Upper lobe of left lung (tissue), 6 donors: ENCODE results near the gene OR52E6. TPM values are rescaled to one million over a fixed set of nuclear protein-coding genes. Genes with fewer than 3 reads are reported as not detected.

Source experiments
- ATAC-seq, 2 donors: fragments of 200-7000 bp; cut with Tn5 transposase; one replicate each; pipeline ENCODE4 v1.9.1; 2022; ENCODE audit warnings: mild to moderate bottlenecking in 2 of 2, moderate library complexity in 2 of 2; ENCODE audit not compliant: low FRiP score in 2 of 2
- DNase-seq, 2 donors: peaks; one replicate each; pipeline ENCODE4 v3.0.0-alpha.2; 2019 to 2020
- H3K27ac ChIP-seq, 4 donors: fragments of 200-600 bp; sonication (generic); one replicate each; pipeline ENCODE4 v1.5.1; 2016 to 2019
- H3K27me3 ChIP-seq, 4 donors: fragments of 200-600 bp; sonication (generic); one replicate each; pipeline ENCODE4 v1.5.1; 2017 to 2019
- H3K36me3 ChIP-seq, 4 donors: fragments of 200-600 bp; sonication (generic); one replicate each; pipeline ENCODE4 v1.5.1; 2016 to 2019
- H3K4me1 ChIP-seq, 4 donors: fragments of 200-600 bp; sonication (generic); one replicate each; pipeline ENCODE4 v1.5.1; 2018 to 2019
- H3K4me3 ChIP-seq, 4 donors: fragments of 200-600 bp; sonication (generic); one replicate each; pipeline ENCODE4 v1.5.1; 2017 to 2019; ENCODE audit warnings: mild to moderate bottlenecking in 2 of 4, moderate library complexity in 1 of 4
- H3K9me3 ChIP-seq, 4 donors: fragments of 200-600 bp; sonication (generic); one replicate each; pipeline ENCODE4 v1.5.1; 2018 to 2019
- CTCF ChIP-seq, 6 experiments: fragments of 450-650 bp in 4 of 6; fragments of 200-600 bp in 2 of 6; sonication (generic) in 2 of 6; IDR thresholded peaks; one replicate each; pipeline ENCODE4 v1.5.1; 2016 to 2019; ENCODE audit warnings: antibody characterized with exemption in 6 of 6
- EP300 ChIP-seq, 4 donors: sonication (generic); formaldehyde crosslinking; IDR thresholded peaks; one replicate each; pipeline ENCODE4 v1.5.1; 2017; ENCODE audit warnings: antibody characterized with exemption in 4 of 4, control low read depth in 2 of 4
- POLR2A ChIP-seq, 4 donors: fragments of 450-650 bp; IDR thresholded peaks; one replicate each; pipeline ENCODE4 v1.5.1; 2016 to 2017; ENCODE audit warnings: antibody characterized with exemption in 4 of 4, mild to moderate bottlenecking in 2 of 4
- POLR2AphosphoS5 ChIP-seq, 2 donors: sonication (generic); formaldehyde crosslinking; IDR thresholded peaks; one replicate each; pipeline ENCODE4 v1.5.1; 2017; ENCODE audit warnings: antibody characterized with exemption in 2 of 2
- WGBS, 2 donors: methylation state at CpG; one replicate each; pipeline ENCODE4 v1.1.5; 2017 to 2018; 5-methylcytosine and 5-hydroxymethylcytosine counted together
- total RNA-seq, 6 donors: library from RNA; depleted of rRNA in 4 of 6; stranded (reverse); fragments of >200 nt in 4 of 6; gene quantifications; one replicate each; pipeline versions ENCODE4 v1.1.0 to v1.2.1, GENCODE V29; 2016 to 2021
- donor health status: DM: no; HTN: no; CAD: no; lungs with moderate emphysema.
- donor health status: DM: no; HTN: yes; CAD: no; lungs with severe emphysema.

Gene OR52E6
- total RNA-seq, 6 donors from 2014 or later = not detected

DNA sequence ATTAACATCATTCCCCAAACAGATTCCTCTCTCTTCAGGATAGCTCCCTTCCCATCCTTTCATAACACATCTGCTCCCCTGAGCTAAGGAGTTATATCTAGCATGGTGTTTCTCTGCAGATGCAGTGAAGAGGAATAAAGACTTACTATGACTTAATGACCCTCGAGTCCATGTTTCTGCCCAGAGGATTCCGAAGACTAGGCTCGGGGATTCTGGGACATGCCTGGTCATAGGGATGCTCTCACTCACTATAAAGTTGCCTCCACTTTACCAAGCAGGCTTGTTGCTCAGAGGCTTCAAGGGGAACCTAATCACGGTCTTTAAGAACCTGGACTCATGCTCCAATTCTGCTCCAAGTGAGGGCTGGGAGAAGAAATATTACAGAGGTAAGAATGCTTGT lies 38.6 kb upstream of the OR52E6 start, which contains the start of gene OR52E4:
TSS of gene OR52E4 (plus strand) at position 301 of the 400 bp plus-strand sequence. CDS start 3,664 bp downstream, outside the sequence.
- no peaks in the 10 kb centered on the region for H3K9me3 ChIP-seq
- no peaks in the 10 kb centered on the region for H3K27me3 ChIP-seq
- no peak within 1 kb of the TSS for H3K4me3 ChIP-seq
- TF ChIP-seq CTCF (IDR thresholded peaks at IDR 0.05) (no peak), EP300 (IDR thresholded peaks at IDR 0.05) (no peak), POLR2A (IDR thresholded peaks at IDR 0.05) (no peak), POLR2AphosphoS5 (IDR thresholded peaks at IDR 0.05) (no peak)
- 79% methylated on average over 4 of the region's 4 CpGs for WGBS, 2 donors
- no peak within 1 kb of the TSS for H3K27ac ChIP-seq
- H3K4me1 ChIP-seq = no peaks in the 10 kb centered on the region
- ATAC-seq (no peak), DNase-seq (no peak)
- no peaks in the 10 kb centered on the region for H3K36me3 ChIP-seq

GRCh38 chr11:5878564-5878963 lies 36.9 kb upstream of the OR52E6 start:
- ATAC-seq = no peak
- TF ChIP-seq CTCF (IDR thresholded peaks at IDR 0.05) = no peak
- TF ChIP-seq EP300 (IDR thresholded peaks at IDR 0.05) = no peak
- no peak for TF ChIP-seq POLR2A (IDR thresholded peaks at IDR 0.05)
- TF ChIP-seq POLR2AphosphoS5 (IDR thresholded peaks at IDR 0.05) = no peak

GRCh38 chr11:5865826-5866225 lies 24.1 kb upstream of the OR52E6 start:
- no peak for TF ChIP-seq POLR2AphosphoS5 (IDR thresholded peaks at IDR 0.05)
- no peak for TF ChIP-seq POLR2A (IDR thresholded peaks at IDR 0.05)
- TF ChIP-seq EP300 (IDR thresholded peaks at IDR 0.05) = no peak
- no peak for TF ChIP-seq CTCF (IDR thresholded peaks at IDR 0.05)
- DNase-seq = no peak
- WGBS, 2 donors = 82 to 83% methylated on average over 2 of the region's 2 CpGs

More at GRCh38 chr11:5878564-5878963, 36.9 kb upstream of the OR52E6 start:
- DNase-seq = no peak
- H3K27ac ChIP-seq = no peak overlapping the region
- no peaks in the 10 kb centered on the region for H3K27me3 ChIP-seq
- H3K4me1 ChIP-seq = no peaks in the 10 kb centered on the region
- no peaks in the 10 kb centered on the region for H3K36me3 ChIP-seq
- 72 to 73% methylated on average over 2 of the region's 2 CpGs for WGBS, 2 donors
- no peak overlapping the region for H3K4me3 ChIP-seq
- no peaks in the 10 kb centered on the region for H3K9me3 ChIP-seq

GRCh38 chr11:5857590-5857989 lies 15.9 kb upstream of the OR52E6 start, which contains the start of gene OR52E8:
OR52E8 (minus strand) TSS chr11:5857690; CDS start chr11:5857690, 0 bp downstream.
- Histone ChIP-seq H3K27me3 (no peaks in the 10 kb centered on the region), H3K27ac (no peak within 1 kb of the TSS), H3K36me3 (no peaks in the 10 kb centered on the region), H3K4me1 (no peaks in the 10 kb centered on the region), H3K9me3 (no peaks in the 10 kb centered on the region), H3K4me3 (no peak within 1 kb of the TSS)
- 92 to 97% methylated on average over 3 of the region's 3 CpGs for WGBS, 2 donors
- ATAC-seq (no peak), DNase-seq (no peak)
- no peak for TF ChIP-seq POLR2A (IDR thresholded peaks at IDR 0.05)
- no peak for TF ChIP-seq POLR2AphosphoS5 (IDR thresholded peaks at IDR 0.05)
- TF ChIP-seq EP300 (IDR thresholded peaks at IDR 0.05) = no peak
- no peak for TF ChIP-seq CTCF (IDR thresholded peaks at IDR 0.05)

More at GRCh38 chr11:5865826-5866225, 24.1 kb upstream of the OR52E6 start:
- no peaks in the 10 kb centered on the region for H3K4me1 ChIP-seq
- H3K27me3 ChIP-seq = no peaks in the 10 kb centered on the region
- ATAC-seq = no peak
- no peak overlapping the region for H3K27ac ChIP-seq
- H3K4me3 ChIP-seq = no peak overlapping the region
- H3K9me3 ChIP-seq = no peaks in the 10 kb centered on the region
- no peaks in the 10 kb centered on the region for H3K36me3 ChIP-seq

GRCh38 chr11:5851002-5851401 lies 9.3 kb upstream of the OR52E6 start:
- Histone ChIP-seq H3K4me3 (no peak overlapping the region), H3K4me1 (no peaks in the 10 kb centered on the region), H3K9me3 (no peaks in the 10 kb centered on the region), H3K36me3 (no peaks in the 10 kb centered on the region), H3K27me3 (no peaks in the 10 kb centered on the region), H3K27ac (no peak overlapping the region)
- no peak for DNase-seq
- 90 to 97% methylated on average over 1 of the region's 1 CpG for WGBS, 2 donors
- no peak for ATAC-seq
- TF ChIP-seq EP300 (IDR thresholded peaks at IDR 0.05) (no peak), CTCF (IDR thresholded peaks at IDR 0.05) (no peak), POLR2A (IDR thresholded peaks at IDR 0.05) (no peak), POLR2AphosphoS5 (IDR thresholded peaks at IDR 0.05) (no peak)
